Adrenal gland (tissue), 5 donors: Measurements from ENCODE around the gene FRMD3.

Experiments used
- POLR2A ChIP-seq, 2 donors: fragments of 450-650 bp; IDR thresholded peaks; one replicate each; pipeline ENCODE4 v1.6.1; 2017; ENCODE audit warnings: antibody characterized with exemption in 2 of 2, mild to moderate bottlenecking in 2 of 2, moderate library complexity in 1 of 2
- TF ChIP-seq, protein P1 (sequence below), 6 experiments: fragments of 450-650 bp in 4 of 6; fragments of 200-600 bp in 2 of 6; sonication (generic) in 1 of 6; IDR thresholded peaks; 1 replicate in 5 of 6; 2 replicates in 1 of 6; pipeline versions ENCODE4 v1.5.1 to v1.8.0; 2016 to 2021; ENCODE audit warnings: antibody characterized with exemption in 6 of 6, mild to moderate bottlenecking in 2 of 6, moderate library complexity in 1 of 6
- donor health status: DM: no; HTN: no; CAD: no.

DNA sequence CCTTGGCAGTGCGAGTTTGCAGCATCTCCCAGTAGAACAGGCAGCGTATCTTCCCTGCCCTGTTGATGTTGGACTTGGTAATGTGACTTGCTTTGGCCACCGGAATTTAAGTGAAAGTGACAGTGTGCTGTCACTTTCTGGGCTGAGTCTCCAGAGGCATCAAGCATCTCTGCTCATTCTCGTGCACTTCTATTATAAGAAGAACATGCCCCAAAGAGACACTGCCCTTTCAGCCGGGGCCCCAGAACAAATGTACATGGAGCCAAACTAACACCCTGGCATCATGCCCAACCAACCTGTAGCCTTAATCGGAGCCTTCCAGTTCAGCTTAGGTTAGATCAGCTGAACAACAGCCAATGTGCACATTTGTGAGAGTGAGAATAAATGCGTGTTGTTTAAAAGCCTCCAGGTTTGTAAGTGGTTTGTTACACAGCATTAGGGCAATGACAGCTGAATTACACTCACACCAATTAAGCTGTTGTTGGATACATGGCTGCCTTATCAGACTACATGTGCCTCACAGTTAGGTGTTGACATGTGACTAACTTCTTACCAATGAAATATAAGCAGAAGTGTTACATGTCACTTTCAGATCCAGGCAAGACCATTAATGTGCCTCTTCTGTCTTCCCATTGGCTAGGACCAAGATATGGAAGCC, 22.1 kb upstream of the FRMD3 start:
- TF ChIP-seq, protein P1, sequence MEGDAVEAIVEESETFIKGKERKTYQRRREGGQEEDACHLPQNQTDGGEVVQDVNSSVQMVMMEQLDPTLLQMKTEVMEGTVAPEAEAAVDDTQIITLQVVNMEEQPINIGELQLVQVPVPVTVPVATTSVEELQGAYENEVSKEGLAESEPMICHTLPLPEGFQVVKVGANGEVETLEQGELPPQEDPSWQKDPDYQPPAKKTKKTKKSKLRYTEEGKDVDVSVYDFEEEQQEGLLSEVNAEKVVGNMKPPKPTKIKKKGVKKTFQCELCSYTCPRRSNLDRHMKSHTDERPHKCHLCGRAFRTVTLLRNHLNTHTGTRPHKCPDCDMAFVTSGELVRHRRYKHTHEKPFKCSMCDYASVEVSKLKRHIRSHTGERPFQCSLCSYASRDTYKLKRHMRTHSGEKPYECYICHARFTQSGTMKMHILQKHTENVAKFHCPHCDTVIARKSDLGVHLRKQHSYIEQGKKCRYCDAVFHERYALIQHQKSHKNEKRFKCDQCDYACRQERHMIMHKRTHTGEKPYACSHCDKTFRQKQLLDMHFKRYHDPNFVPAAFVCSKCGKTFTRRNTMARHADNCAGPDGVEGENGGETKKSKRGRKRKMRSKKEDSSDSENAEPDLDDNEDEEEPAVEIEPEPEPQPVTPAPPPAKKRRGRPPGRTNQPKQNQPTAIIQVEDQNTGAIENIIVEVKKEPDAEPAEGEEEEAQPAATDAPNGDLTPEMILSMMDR (IDR thresholded peaks at IDR 0.05) = no peak
- no peak for TF ChIP-seq POLR2A (IDR thresholded peaks at IDR 0.05)
